SK-N-SH treated with all-trans-retinoic acid at 6 μM for 48 hours (cell line): Measurements from ENCODE around the gene BCDIN3D.

Experiments used
- ATAC-seq: fragments of 200-7000 bp; cut with Tn5 transposase; 3 replicates; pipeline ENCODE4 v1.9.1; 2020; ENCODE audit warnings: mild to moderate bottlenecking, moderate library complexity
- BACH2 ChIP-seq: fragments of 250-450 bp; sonication (Bioruptor Pico); IDR thresholded peaks from 2 replicates; pipeline ENCODE4 v1.9.0; 2021; ENCODE audit warnings: mild to moderate bottlenecking, borderline replicate concordance
- CSDC2 ChIP-seq: fragments of 250-450 bp; sonication (Bioruptor Pico); IDR thresholded peaks from 2 replicates; pipeline ENCODE4 v1.5.0; 2020; ENCODE audit warnings: mild to moderate bottlenecking, moderate library complexity
- ESRRG ChIP-seq: fragments of 250-450 bp; sonication (Bioruptor Pico); IDR thresholded peaks from 2 replicates; pipeline ENCODE4 v1.6.1; 2021; ENCODE audit warnings: mild to moderate bottlenecking
- ISL1 ChIP-seq: fragments of 250-450 bp; sonication (Bioruptor Pico); IDR thresholded peaks from 2 replicates; pipeline ENCODE4 v2.1.2; 2022; ENCODE audit warnings: mild to moderate bottlenecking, moderate library complexity
- OSR1 ChIP-seq: fragments of 250-450 bp; sonication (Bioruptor Pico); IDR thresholded peaks from 2 replicates; pipeline ENCODE4 v1.8.0; 2022; ENCODE audit warnings: moderate library complexity, mild to moderate bottlenecking, inconsistent platforms
- POU6F1 ChIP-seq: fragments of 250-450 bp; sonication (Bioruptor Pico); IDR thresholded peaks from 2 replicates; pipeline ENCODE4 v1.8.0; 2021; ENCODE audit warnings: low read depth, mild to moderate bottlenecking, moderate library complexity, borderline replicate concordance
- PPARA ChIP-seq: fragments of 250-450 bp; sonication (Bioruptor Pico); IDR thresholded peaks from 2 replicates; pipeline ENCODE4 v1.5.0; 2020; ENCODE audit warnings: mild to moderate bottlenecking, borderline replicate concordance
- RARB ChIP-seq: fragments of 250-450 bp; sonication (Bioruptor Pico); IDR thresholded peaks from 2 replicates; pipeline ENCODE4 v1.8.0; 2021; ENCODE audit warnings: mild to moderate bottlenecking, moderate library complexity
- SNAI2 ChIP-seq: fragments of 250-450 bp; sonication (Bioruptor Pico); IDR thresholded peaks from 2 replicates; pipeline ENCODE4 v1.5.0; 2020; ENCODE audit warnings: mild to moderate bottlenecking, moderate library complexity
- TCF4 ChIP-seq: fragments of 250-450 bp; sonication (Bioruptor Pico); IDR thresholded peaks from 2 replicates; pipeline ENCODE4 v1.8.0; 2021; ENCODE audit warnings: mild to moderate bottlenecking, moderate library complexity, borderline replicate concordance
- TOX ChIP-seq: fragments of 250-450 bp; sonication (Bioruptor Pico); IDR thresholded peaks from 2 replicates; pipeline ENCODE4 v1.8.0; 2021; ENCODE audit warnings: mild to moderate bottlenecking, moderate library complexity, borderline replicate concordance
- ZC3H10 ChIP-seq: fragments of 250-450 bp; sonication (Bioruptor Pico); IDR thresholded peaks from 2 replicates; pipeline ENCODE4 v1.5.1; 2021; ENCODE audit warnings: mild to moderate bottlenecking, moderate library complexity
- ZFP3 ChIP-seq: fragments of 250-450 bp; sonication (Bioruptor Pico); IDR thresholded peaks from 2 replicates; pipeline ENCODE4 v1.5.0; 2020; ENCODE audit warnings: mild to moderate bottlenecking, moderate library complexity
- ZFP30 ChIP-seq: fragments of 450-650 bp; formaldehyde crosslinking; IDR thresholded peaks from 2 replicates; pipeline ENCODE4 v1.5.0; 2022; ENCODE audit warnings: mild to moderate bottlenecking, moderate library complexity
- ZNF70 ChIP-seq: fragments of 450-650 bp; formaldehyde crosslinking; IDR thresholded peaks from 2 replicates; pipeline ENCODE4 v1.5.0; 2020; ENCODE audit warnings: mild to moderate bottlenecking, moderate library complexity
- ZNF8 ChIP-seq: fragments of 450-650 bp; formaldehyde crosslinking; IDR thresholded peaks from 2 replicates; pipeline ENCODE4 v1.5.0; 2020; ENCODE audit warnings: mild to moderate bottlenecking, moderate library complexity
- TF ChIP-seq, protein P1 (sequence below): fragments of 250-450 bp; sonication (Bioruptor Pico); IDR thresholded peaks from 2 replicates; pipeline ENCODE4 v1.8.0; 2020; ENCODE audit warnings: mild to moderate bottlenecking, moderate library complexity, borderline replicate concordance
- TF ChIP-seq, protein P2 (sequence below): fragments of 250-450 bp; sonication (Bioruptor Pico); IDR thresholded peaks from 2 replicates; pipeline ENCODE4 v1.5.1; 2021; ENCODE audit warnings: mild to moderate bottlenecking, moderate library complexity
- TF ChIP-seq, protein P3 (sequence below): fragments of 250-450 bp; sonication (Bioruptor Pico); IDR thresholded peaks from 2 replicates; pipeline ENCODE4 v1.5.1; 2020; ENCODE audit warnings: low read depth, mild to moderate bottlenecking, moderate library complexity

The BCDIN3D gene, protein sequence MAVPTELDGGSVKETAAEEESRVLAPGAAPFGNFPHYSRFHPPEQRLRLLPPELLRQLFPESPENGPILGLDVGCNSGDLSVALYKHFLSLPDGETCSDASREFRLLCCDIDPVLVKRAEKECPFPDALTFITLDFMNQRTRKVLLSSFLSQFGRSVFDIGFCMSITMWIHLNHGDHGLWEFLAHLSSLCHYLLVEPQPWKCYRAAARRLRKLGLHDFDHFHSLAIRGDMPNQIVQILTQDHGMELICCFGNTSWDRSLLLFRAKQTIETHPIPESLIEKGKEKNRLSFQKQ

DNA sequence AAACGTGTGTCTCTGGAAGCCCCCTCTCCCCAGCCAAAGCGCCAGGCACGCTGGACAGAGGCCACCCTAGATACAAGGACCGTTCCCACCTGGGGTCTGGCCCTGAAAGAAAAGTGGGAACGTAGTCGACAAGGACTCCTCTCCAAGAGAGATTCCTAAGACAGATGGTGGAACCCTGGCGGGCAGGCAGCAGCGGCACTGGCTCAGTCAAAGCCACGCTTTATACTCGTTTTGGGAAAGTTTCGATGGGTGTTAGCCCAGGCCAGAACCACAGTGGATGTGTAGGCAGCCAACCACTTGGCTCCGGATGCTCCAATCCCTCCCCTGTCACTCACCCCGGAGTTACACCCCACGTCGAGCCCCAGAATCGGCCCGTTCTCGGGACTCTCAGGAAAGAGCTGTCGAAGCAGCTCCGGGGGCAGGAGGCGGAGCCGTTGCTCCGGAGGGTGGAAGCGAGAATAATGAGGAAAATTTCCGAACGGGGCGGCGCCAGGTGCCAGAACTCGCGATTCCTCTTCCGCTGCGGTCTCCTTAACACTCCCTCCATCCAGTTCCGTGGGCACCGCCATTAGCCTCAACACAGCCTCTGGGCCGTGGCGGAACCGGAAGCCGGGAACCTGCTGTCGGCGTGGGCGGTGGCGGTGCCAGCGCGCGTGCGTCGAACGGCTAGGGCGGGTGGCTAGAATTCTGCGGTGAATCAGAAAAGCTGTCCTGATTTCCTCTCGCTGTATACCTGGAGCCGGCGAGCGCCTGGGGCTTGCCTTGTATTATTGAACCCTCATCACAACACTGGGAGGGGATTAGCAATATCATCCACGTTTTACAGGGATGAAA, at the start of gene BCDIN3D:
Gene BCDIN3D, minus strand, starts transcription at position 588 of the 834 bp plus-strand sequence. Its CDS starts 19 bp downstream, at position 569.
- ATAC-seq: peak; percentile 96
- TF ChIP-seq PPARA (no peak), ZNF70 (CRISPR knock-in tag) (peak; percentile 91)

DNA sequence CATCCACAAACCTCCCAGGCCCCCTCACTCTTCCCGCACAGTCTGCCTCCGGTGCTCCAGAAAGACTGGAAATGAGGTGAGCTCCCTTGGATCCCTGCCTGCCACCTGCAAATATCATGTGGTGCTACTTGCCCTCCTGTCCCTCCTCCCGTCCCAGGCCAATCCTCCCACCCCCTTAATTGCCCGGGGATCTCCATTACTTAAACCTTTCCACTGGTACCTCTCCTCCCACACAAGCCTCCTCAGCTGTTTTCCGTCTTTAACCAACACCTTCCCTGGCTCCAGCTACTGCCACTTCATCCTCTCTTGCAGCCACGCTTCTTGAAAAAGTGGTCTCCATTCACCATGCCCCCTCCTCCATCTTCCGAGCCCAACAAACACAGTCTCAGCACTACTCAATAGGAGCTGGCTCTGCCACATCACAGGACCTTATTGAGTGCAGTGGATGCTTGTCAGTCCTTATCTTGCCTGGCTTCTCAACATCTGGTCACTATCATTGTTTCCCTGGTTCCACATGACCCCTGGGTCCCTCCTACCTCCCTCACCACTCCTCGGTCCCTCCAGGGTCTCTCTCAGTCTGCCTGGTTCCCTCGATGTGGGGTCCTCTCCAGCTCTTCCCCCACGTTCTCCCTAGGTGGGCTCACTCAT, 49.3 kb upstream of the BCDIN3D start:
- TF ChIP-seq SNAI2 (CRISPR knock-in tag) (no peak), POU6F1 (no peak), ISL1 (no peak), TOX (no peak), ZFP30 (CRISPR knock-in tag) (no peak), PPARA (no peak), BACH2 (CRISPR knock-in tag) (no peak), TCF4 (CRISPR knock-in tag) (no peak), ESRRG (CRISPR knock-in tag) (no peak), ZFP3 (CRISPR knock-in tag) (no peak), CSDC2 (CRISPR knock-in tag) (no peak), ZC3H10 (CRISPR knock-in tag) (no peak), OSR1 (no peak), ZNF70 (CRISPR knock-in tag) (no peak), ZNF8 (CRISPR knock-in tag) (no peak)
- TF ChIP-seq, protein P1, sequence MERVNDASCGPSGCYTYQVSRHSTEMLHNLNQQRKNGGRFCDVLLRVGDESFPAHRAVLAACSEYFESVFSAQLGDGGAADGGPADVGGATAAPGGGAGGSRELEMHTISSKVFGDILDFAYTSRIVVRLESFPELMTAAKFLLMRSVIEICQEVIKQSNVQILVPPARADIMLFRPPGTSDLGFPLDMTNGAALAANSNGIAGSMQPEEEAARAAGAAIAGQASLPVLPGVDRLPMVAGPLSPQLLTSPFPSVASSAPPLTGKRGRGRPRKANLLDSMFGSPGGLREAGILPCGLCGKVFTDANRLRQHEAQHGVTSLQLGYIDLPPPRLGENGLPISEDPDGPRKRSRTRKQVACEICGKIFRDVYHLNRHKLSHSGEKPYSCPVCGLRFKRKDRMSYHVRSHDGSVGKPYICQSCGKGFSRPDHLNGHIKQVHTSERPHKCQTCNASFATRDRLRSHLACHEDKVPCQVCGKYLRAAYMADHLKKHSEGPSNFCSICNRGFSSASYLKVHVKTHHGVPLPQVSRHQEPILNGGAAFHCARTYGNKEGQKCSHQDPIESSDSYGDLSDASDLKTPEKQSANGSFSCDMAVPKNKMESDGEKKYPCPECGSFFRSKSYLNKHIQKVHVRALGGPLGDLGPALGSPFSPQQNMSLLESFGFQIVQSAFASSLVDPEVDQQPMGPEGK (CRISPR knock-in tag): no peak
- TF ChIP-seq, protein P2, sequence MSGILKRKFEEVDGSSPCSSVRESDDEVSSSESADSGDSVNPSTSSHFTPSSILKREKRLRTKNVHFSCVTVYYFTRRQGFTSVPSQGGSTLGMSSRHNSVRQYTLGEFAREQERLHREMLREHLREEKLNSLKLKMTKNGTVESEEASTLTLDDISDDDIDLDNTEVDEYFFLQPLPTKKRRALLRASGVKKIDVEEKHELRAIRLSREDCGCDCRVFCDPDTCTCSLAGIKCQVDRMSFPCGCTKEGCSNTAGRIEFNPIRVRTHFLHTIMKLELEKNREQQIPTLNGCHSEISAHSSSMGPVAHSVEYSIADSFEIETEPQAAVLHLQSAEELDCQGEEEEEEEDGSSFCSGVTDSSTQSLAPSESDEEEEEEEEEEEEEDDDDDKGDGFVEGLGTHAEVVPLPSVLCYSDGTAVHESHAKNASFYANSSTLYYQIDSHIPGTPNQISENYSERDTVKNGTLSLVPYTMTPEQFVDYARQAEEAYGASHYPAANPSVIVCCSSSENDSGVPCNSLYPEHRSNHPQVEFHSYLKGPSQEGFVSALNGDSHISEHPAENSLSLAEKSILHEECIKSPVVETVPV (CRISPR knock-in tag): no peak
- TF ChIP-seq, protein P3, sequence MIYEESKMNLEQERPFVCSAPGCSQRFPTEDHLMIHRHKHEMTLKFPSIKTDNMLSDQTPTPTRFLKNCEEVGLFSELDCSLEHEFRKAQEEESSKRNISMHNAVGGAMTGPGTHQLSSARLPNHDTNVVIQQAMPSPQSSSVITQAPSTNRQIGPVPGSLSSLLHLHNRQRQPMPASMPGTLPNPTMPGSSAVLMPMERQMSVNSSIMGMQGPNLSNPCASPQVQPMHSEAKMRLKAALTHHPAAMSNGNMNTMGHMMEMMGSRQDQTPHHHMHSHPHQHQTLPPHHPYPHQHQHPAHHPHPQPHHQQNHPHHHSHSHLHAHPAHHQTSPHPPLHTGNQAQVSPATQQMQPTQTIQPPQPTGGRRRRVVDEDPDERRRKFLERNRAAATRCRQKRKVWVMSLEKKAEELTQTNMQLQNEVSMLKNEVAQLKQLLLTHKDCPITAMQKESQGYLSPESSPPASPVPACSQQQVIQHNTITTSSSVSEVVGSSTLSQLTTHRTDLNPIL (CRISPR knock-in tag): no peak
- TF ChIP-seq, all 23 proteins: peak for 0
- no peak for ATAC-seq

GRCh38 chr12:49891476-49891875, 48.6 kb upstream of the BCDIN3D start:
- TF ChIP-seq ZNF70 (CRISPR knock-in tag): no peak
- ATAC-seq: no peak

- TF ChIP-seq ZFP30 (CRISPR knock-in tag) (no peak), TCF4 (CRISPR knock-in tag) (no peak), ZNF70 (CRISPR knock-in tag) (no peak), OSR1 (no peak), ESRRG (CRISPR knock-in tag) (no peak), ISL1 (no peak), ZNF8 (CRISPR knock-in tag) (no peak), SNAI2 (CRISPR knock-in tag) (no peak), RARB (CRISPR knock-in tag) (no peak)
- TF ChIP-seq, protein P1 (CRISPR knock-in tag): no peak
- TF ChIP-seq, protein P2 (CRISPR knock-in tag): no peak
- TF ChIP-seq, all 23 proteins: peak for 0
- no peak for ATAC-seq
These were observed 48.1 kb upstream of the BCDIN3D start for GRCh38 chr12:49891012-49891411.
